Ecto neural progenitor cell (in vitro differentiated cells): ENCODE results near the gene BCL2L11.

Experiments used
- DNase-seq: peaks from one replicate; pipeline ENCODE4 v3.0.0-alpha.2; 2018; ENCODE audit warnings: low spot score

The BCL2L11 gene

GRCh38 chr2:111168528-111169239 is 48.0 kb downstream of the BCL2L11 start:
- DNase-seq, result no peak

GRCh38 chr2:111169268-111169667 is 48.6 kb downstream of the BCL2L11 start:
- DNase-seq, result no peak

GRCh38 chr2:111169924-111170323 is 49.2 kb downstream of the BCL2L11 start:
- no peak for DNase-seq

- DNase-seq, result no peak
Measured at GRCh38 chr2:111171337-111171930, 50.7 kb downstream of the BCL2L11 start.

GRCh38 chr2:111172666-111173065 is 52.0 kb downstream of the BCL2L11 start:
- DNase-seq, result no peak

- DNase-seq, result no peak
Measured at GRCh38 chr2:111173338-111173737, 52.6 kb downstream of the BCL2L11 start.

GRCh38 chr2:111173856-111174255 is 53.1 kb downstream of the BCL2L11 start:
- DNase-seq, result no peak

- DNase-seq, result no peak
Measured at GRCh38 chr2:111175615-111176014, 54.9 kb downstream of the BCL2L11 start.

GRCh38 chr2:111176388-111176787 is 55.7 kb downstream of the BCL2L11 start:
- no peak for DNase-seq

GRCh38 chr2:111176867-111177266 is 56.2 kb downstream of the BCL2L11 start:
- DNase-seq, result no peak

GRCh38 chr2:111178296-111178695 is 57.6 kb downstream of the BCL2L11 start:
- no peak for DNase-seq

GRCh38 chr2:111178730-111179405 is 58.2 kb downstream of the BCL2L11 start:
- no peak for DNase-seq

GRCh38 chr2:111182121-111182520 is 61.4 kb downstream of the BCL2L11 start:
- DNase-seq, result no peak

- no peak for DNase-seq
Measured at GRCh38 chr2:111182740-111183139, 62.0 kb downstream of the BCL2L11 start.

- DNase-seq, result no peak
Measured at GRCh38 chr2:111184725-111185310, 64.1 kb downstream of the BCL2L11 start.

- DNase-seq, result no peak
Measured at GRCh38 chr2:111185361-111186022, 64.8 kb downstream of the BCL2L11 start.

- no peak for DNase-seq
Measured at GRCh38 chr2:111186121-111186715, 65.5 kb downstream of the BCL2L11 start.

GRCh38 chr2:111186933-111187332 is 66.2 kb downstream of the BCL2L11 start:
- DNase-seq, result no peak

- no peak for DNase-seq
Measured at GRCh38 chr2:111188681-111189080, 68.0 kb downstream of the BCL2L11 start.

- no peak for DNase-seq
Measured at GRCh38 chr2:111189106-111189505, 68.4 kb downstream of the BCL2L11 start.

- no peak for DNase-seq
Measured at GRCh38 chr2:111190816-111191540, 70.3 kb downstream of the BCL2L11 start.
